Psoas muscle (tissue), 7 donors: ENCODE results near the gene ACMSD. TPM values are rescaled to one million over a fixed set of nuclear protein-coding genes. Genes with fewer than 3 reads are reported as not detected.

Experiments
- polyA plus RNA-seq, 3 donors: library from polyadenylated mRNA; stranded (reverse); fragments of 200-250 nt; gene quantifications; one replicate each; pipeline ENCODE4 v1.2.3, GENCODE V29; 2013
- total RNA-seq, 4 donors: library from RNA; stranded (reverse); fragmentation: NEBNext Ultra II Directional in 2 of 4; extraction: Animal tissue kit (Norgen Biotek cat#: 25700) in 2 of 4; gene quantifications; one replicate each; pipeline versions ENCODE4 v1.2.1 to v1.2.4, GENCODE V29; 2021 to 2023
- donor health status: healthy with polysubstance abuse.
- donor health status: DM: no; HTN: no; CAD: no; lungs with moderate emphysema.
- donor health status: Bipolar disorder and iron deficiency.
- donor health status: healthy.
- donor health status: DM: no; HTN: no; CAD: no.
- donor health status: DM: no; HTN: no; CAD: no.
- donor health status: DM: yes; HTN: yes; CAD: no.

The ACMSD gene
- total and polyA plus RNA-seq, 7 donors: not detected

Other genes starting within 250 kb of the ACMSD start
- under 1 TPM in 3 of 4 donors, not detected in 1; 0.24 to 0.34 (median 0.32) TPM for gene TMEM163, start 119.6 kb upstream of the ACMSD start, total RNA-seq
- gene TMEM163, start 119.6 kb upstream of the ACMSD start, polyA plus RNA-seq: under 1 TPM; 0.17 to 0.52 (median 0.19) TPM
- gene CCNT2, start 80.2 kb downstream of the ACMSD start, total RNA-seq: 10 to 100 TPM; 12.7 to 19.2 (median 15.2) TPM
- 10 to 100 TPM in 1 of 3 donors, 1 to 10 TPM in 2; 6.6 to 17.0 (median 8.6) TPM for gene CCNT2, start 80.2 kb downstream of the ACMSD start, polyA plus RNA-seq
- not detected for gene MAP3K19, start 208.8 kb downstream of the ACMSD start, total RNA-seq
- not detected for gene MAP3K19, start 208.8 kb downstream of the ACMSD start, polyA plus RNA-seq
- 10 to 100 TPM; 37.7 to 52.7 (median 42.9) TPM for gene RAB3GAP1, start 213.7 kb downstream of the ACMSD start, total RNA-seq
- gene RAB3GAP1, start 213.7 kb downstream of the ACMSD start, polyA plus RNA-seq: 10 to 100 TPM; 24.5 to 45.4 (median 28.2) TPM